Caco-2 (cell line): ENCODE measurements around the gene HMMR. TPM values are rescaled to one million over a fixed set of nuclear protein-coding genes. Genes with fewer than 3 reads are reported as not detected.

Source experiments
- BruUV-seq: library from RNA; stranded (reverse); fragments of 400-500 nt; replicated peaks from 2 replicates; lab custom pipeline; 2021; lab: Mats Ljungman, UMichigan
- CTCF ChIA-PET: fragments of 300-600 bp; sonication (Branson Sonifier 250); formaldehyde crosslinking; loops from one replicate; lab custom pipeline; 2022; ENCODE audit warnings: antibody characterized with exemption; lab: Charles Lee
- POLR2A ChIA-PET: fragments of 300-600 bp; sonication (Branson Sonifier 250); formaldehyde crosslinking; loops from one replicate; lab custom pipeline; 2022; ENCODE audit warnings: antibody characterized with exemption; lab: Charles Lee
- DNase-seq, 2 experiments: peaks; one replicate each; pipeline versions ENCODE4 v3.0.0 to v3.0.0-alpha.2; 2020 to 2022
- H3K27me3 ChIP-seq: replicated peaks from 2 replicates; pipeline ENCODE4 v1.6.0; 2011; ENCODE audit warnings: low read length; ENCODE audit not compliant: control insufficient read depth, insufficient read depth
- H3K36me3 ChIP-seq: 2 replicates; pipeline ENCODE4 v1.5.1; 2011; ENCODE audit warnings: low read length; ENCODE audit not compliant: control insufficient read depth, insufficient read depth
- H3K4me1 ChIP-seq: fragments of 250-450 bp; sonication (Bioruptor Pico); 2 replicates; pipeline ENCODE4 v1.5.1; 2020; ENCODE audit warnings: mild to moderate bottlenecking
- H3K4me3 ChIP-seq: 2 replicates; pipeline ENCODE4 v1.5.1; 2011; ENCODE audit warnings: low read depth, mild to moderate bottlenecking, control low read depth, low read length
- H3K9me3 ChIP-seq: fragments of 250-450 bp; sonication (Bioruptor Pico); 2 replicates; pipeline ENCODE4 v1.5.1; 2020; ENCODE audit warnings: mild to moderate bottlenecking, moderate library complexity
- H3K27ac Mint-ChIP-seq: one replicate; pipeline ENCODE4 v1.8.0; 2022; ENCODE audit warnings: mixed read lengths; ENCODE audit not compliant: unreplicated experiment
- H3K27me3 Mint-ChIP-seq: one replicate; pipeline ENCODE4 v1.8.0; 2022; ENCODE audit warnings: mixed read lengths; ENCODE audit not compliant: insufficient read depth, unreplicated experiment
- H3K36me3 Mint-ChIP-seq: one replicate; pipeline ENCODE4 v1.8.0; 2022; ENCODE audit warnings: mild to moderate bottlenecking, mixed read lengths; ENCODE audit not compliant: insufficient read depth, unreplicated experiment
- H3K4me1 Mint-ChIP-seq: one replicate; pipeline ENCODE4 v1.8.0; 2022; ENCODE audit warnings: low read depth, mixed read lengths; ENCODE audit not compliant: unreplicated experiment
- H3K4me3 Mint-ChIP-seq: one replicate; pipeline ENCODE4 v1.8.0; 2022; ENCODE audit warnings: mild to moderate bottlenecking, moderate library complexity, mixed read lengths; ENCODE audit not compliant: unreplicated experiment
- H3K9me3 Mint-ChIP-seq: one replicate; pipeline ENCODE4 v1.8.0; 2022; ENCODE audit warnings: mixed read lengths; ENCODE audit not compliant: unreplicated experiment
- CTCF ChIP-seq, 2 experiments: fragments of 200-600 bp in 1 of 2; IDR thresholded peaks; 1 replicate in 1 of 2; 2 replicates in 1 of 2; pipeline versions ENCODE4 v1.5.1 to v1.8.0; 2011 to 2022; ENCODE audit warnings: antibody characterized with exemption in 1 of 2, control low read depth in 1 of 2, inconsistent platforms in 1 of 2, low read depth in 1 of 2, low read length in 1 of 2, mild to moderate bottlenecking in 1 of 2, moderate library complexity in 1 of 2; ENCODE audit not compliant: insufficient read depth in 1 of 2, severe bottlenecking in 1 of 2, unreplicated experiment in 1 of 2
- intact Hi-C: fragments of 100-400 bp; cut with micrococcal nuclease; formaldehyde crosslinking; loops from one replicate; pipeline ENCODE4 v1.10.0; 2022; ENCODE audit not compliant: unreplicated experiment
- total RNA-seq: library from RNA; stranded (reverse); gene quantifications from 2 replicates; pipeline ENCODE4 v1.2.3, GENCODE V29; 2022

Gene HMMR
- total RNA-seq, 1 experiment from 2014 or later, result 64.2 TPM

GRCh38 chr5:163436515-163436914 lies 23.9 kb upstream of the HMMR start:
- intact Hi-C loops, result loop anchor here (2.0 kb wide), 1 partner anchor 64 kb away; no protein-coding TSS in a partner anchor

GRCh38 chr5:163437011-163437308 lies 23.5 kb upstream of the HMMR start:
- no peaks in the 10 kb centered on the region for H3K27me3 Mint-ChIP-seq
- Histone ChIP-seq H3K36me3 (peaks cover 2% of the 10 kb centered on the region; the same call in 1 of the 2 replicates), H3K4me1 (peaks cover 7% of the 10 kb centered on the region; the same call in 1 of the 2 replicates), H3K27me3 (no peaks in the 10 kb centered on the region), H3K9me3 (no peaks in the 10 kb centered on the region), H3K4me3 (peak overlapping the region; percentile 35)
- ChIA-PET POLR2A (interaction anchor here (3.4 kb wide), 1 partner anchor 23 kb away, joined by 120 read pairs; the partner anchor contains the start of genes HMMR and NUDCD2), CTCF (interaction anchor here (1.2 kb wide), 1 partner anchor 28 kb away, joined by 4 read pairs; no protein-coding TSS in a partner anchor)
- peaks cover 41% of the 10 kb centered on the region for H3K36me3 Mint-ChIP-seq
- no peak for DNase-seq
- no TSS peak for BruUV-seq
- TF ChIP-seq CTCF (IDR thresholded peaks at IDR 0.05; ENCODE audit: insufficient read depth in 1 of 2, low read depth in 1 of 2, low read length in 1 of 2, severe bottlenecking in 1 of 2, unreplicated experiment in 1 of 2), result no peak
- peaks cover 8% of the 10 kb centered on the region for H3K4me1 Mint-ChIP-seq
- peak overlapping the region; percentile 90 for H3K4me3 Mint-ChIP-seq
- intact Hi-C loops, result loop anchor here (1.0 to 2.0 kb wide), 3 partner anchors 23 to 66 kb away; partner anchors contain the start of genes HMMR and NUDCD2
- peak overlapping the region; percentile 89 for H3K27ac Mint-ChIP-seq
- H3K9me3 Mint-ChIP-seq, result no peaks in the 10 kb centered on the region

More at GRCh38 chr5:163436515-163436914, 23.9 kb upstream of the HMMR start:
- POLR2A ChIA-PET, result no interaction called here
- no TSS peak for BruUV-seq
- Histone ChIP-seq H3K36me3 (peaks cover 2% of the 10 kb centered on the region; the same call in 1 of the 2 replicates), H3K27me3 (no peaks in the 10 kb centered on the region), H3K4me3 (peak overlapping the region; percentile 35), H3K4me1 (peaks cover 7% of the 10 kb centered on the region; the same call in 1 of the 2 replicates), H3K9me3 (no peaks in the 10 kb centered on the region)
- Mint-ChIP-seq H3K4me1 (peaks cover 8% of the 10 kb centered on the region), H3K4me3 (peak overlapping the region; percentile 90), H3K36me3 (peaks cover 41% of the 10 kb centered on the region), H3K27me3 (no peaks in the 10 kb centered on the region), H3K9me3 (no peaks in the 10 kb centered on the region), H3K27ac (peak overlapping the region; percentile 89)
- CTCF ChIA-PET, result no interaction called here
- TF ChIP-seq CTCF (IDR thresholded peaks at IDR 0.05; ENCODE audit: insufficient read depth in 1 of 2, low read depth in 1 of 2, low read length in 1 of 2, severe bottlenecking in 1 of 2, unreplicated experiment in 1 of 2), result no peak
- DNase-seq, result no peak

- peaks cover 2% of the 10 kb centered on the region; the same call in 1 of the 2 replicates for H3K36me3 ChIP-seq
- Mint-ChIP-seq H3K4me1 (peaks cover 8% of the 10 kb centered on the region), H3K4me3 (peak within 1 kb of the TSS; percentile 90), H3K27ac (peak within 1 kb of the TSS; percentile 89), H3K36me3 (peaks cover 46% of the 10 kb centered on the region), H3K9me3 (no peaks in the 10 kb centered on the region), H3K27me3 (no peaks in the 10 kb centered on the region)
- peak in 1 of 2 experiments; percentile 1 for TF ChIP-seq CTCF (IDR thresholded peaks at IDR 0.05; ENCODE audit: insufficient read depth in 1 of 2, low read depth in 1 of 2, low read length in 1 of 2, severe bottlenecking in 1 of 2, unreplicated experiment in 1 of 2)
- peak; percentile 97 to 98 for DNase-seq
- ChIA-PET CTCF (interaction anchor here (1.2 to 1.6 kb wide), 2 partner anchors 22 to 29 kb away, joined by 4 to 9 read pairs; partner anchors contain the start of genes HMMR and NUDCD2), POLR2A (interaction anchor here (1.0 to 3.4 kb wide), 2 partner anchors 22 to 68 kb away, joined by 3 to 120 read pairs; partner anchors contain the start of genes HMMR, MAT2B and NUDCD2)
- no TSS peak for BruUV-seq
- intact Hi-C loops, result loop anchor here (1.0 to 2.0 kb wide), 3 partner anchors 23 to 66 kb away; partner anchors contain the start of genes HMMR and NUDCD2
- peaks cover 7% of the 10 kb centered on the region; the same call in 1 of the 2 replicates for H3K4me1 ChIP-seq
- H3K27me3 ChIP-seq, result no peaks in the 10 kb centered on the region
- H3K4me3 ChIP-seq, result peak within 1 kb of the TSS; percentile 74
- H3K9me3 ChIP-seq, result no peaks in the 10 kb centered on the region
These were observed 22.9 kb upstream of the HMMR start, which contains the start of gene CCNG1 for GRCh38 chr5:163437309-163438182. TSS of gene CCNG1 (plus strand) at chr5:163437595. CDS start at chr5:163439257, 1,662 bp downstream.
